Subcutaneous abdominal adipose tissue (tissue), 5 donors: ENCODE results near the gene IQSEC3.
"Not testable (repeated sequence)": the region's sequence is repeated elsewhere in the genome, so short reads cannot be mapped to it uniquely, and the experiment has no call there.

Experiments used
- H3K27ac ChIP-seq: one replicate; pipeline ENCODE4 v1.7.0; 2013; ENCODE audit warnings: low read depth, mild to moderate bottlenecking, inconsistent platforms, low read length, moderate library complexity
- H3K27me3 ChIP-seq, 5 donors: one replicate each; pipeline ENCODE4 v1.7.0; 2013; ENCODE audit warnings: low read length in 5 of 5, inconsistent platforms in 1 of 5; ENCODE audit not compliant: control insufficient read depth in 5 of 5, insufficient read depth in 4 of 5
- H3K36me3 ChIP-seq, 5 donors: one replicate each; pipeline ENCODE4 v1.7.0; 2013; ENCODE audit warnings: low read length in 5 of 5; ENCODE audit not compliant: control insufficient read depth in 5 of 5, insufficient read depth in 5 of 5
- H3K4me1 ChIP-seq, 5 donors: one replicate each; pipeline ENCODE4 v1.7.0; 2013; ENCODE audit warnings: low read length in 5 of 5, mild to moderate bottlenecking in 3 of 5, moderate library complexity in 1 of 5; ENCODE audit not compliant: control insufficient read depth in 5 of 5, insufficient read depth in 5 of 5
- H3K4me3 ChIP-seq, 5 donors: one replicate each; pipeline ENCODE4 v1.7.0; 2013; ENCODE audit warnings: low read length in 5 of 5, low read depth in 1 of 5
- H3K9ac ChIP-seq, 5 donors: one replicate each; pipeline ENCODE4 v1.7.0; 2013; ENCODE audit warnings: low read length in 5 of 5, mild to moderate bottlenecking in 4 of 5, moderate library complexity in 3 of 5
- H3K9me3 ChIP-seq, 5 donors: one replicate each; pipeline ENCODE4 v1.7.0; 2013; ENCODE audit warnings: low read length in 5 of 5; ENCODE audit not compliant: control insufficient read depth in 5 of 5
- donor health status: healthy.
- donor health status: healthy.
- donor health status: healthy.
- donor health status: healthy.
- donor health status: healthy.

The IQSEC3 gene

DNA sequence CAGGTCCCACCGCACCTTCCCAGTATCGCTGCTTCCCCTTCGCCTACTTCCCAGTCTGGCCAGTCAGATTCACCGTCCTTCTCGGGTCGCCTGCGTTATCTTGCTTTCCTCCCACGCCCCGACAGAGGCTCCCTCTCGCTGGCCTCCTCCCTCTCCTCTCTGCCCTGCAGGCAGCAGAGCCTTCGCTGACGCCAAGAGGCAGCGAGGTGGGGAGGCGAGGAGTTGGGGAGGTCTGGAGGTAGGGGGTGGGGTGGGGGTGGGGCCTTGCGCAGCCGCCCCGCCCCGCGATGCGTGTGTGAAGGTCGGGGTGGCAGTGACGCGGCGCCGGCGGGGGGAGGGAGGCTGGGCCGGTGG is at the start of gene IQSEC3:
Gene IQSEC3, plus strand, starts transcription at position 340 of the 354 bp plus-strand sequence. CDS start 116 bp downstream, outside the sequence.
- H3K27ac ChIP-seq, H3K4me3 ChIP-seq, H3K4me1 ChIP-seq, H3K9ac ChIP-seq, H3K9me3 ChIP-seq, H3K36me3 ChIP-seq: not testable (repeated sequence)
- H3K27me3 ChIP-seq = peaks cover 0 to 11% (median 5%) of the 10 kb centered on the region in 5 donors

DNA sequence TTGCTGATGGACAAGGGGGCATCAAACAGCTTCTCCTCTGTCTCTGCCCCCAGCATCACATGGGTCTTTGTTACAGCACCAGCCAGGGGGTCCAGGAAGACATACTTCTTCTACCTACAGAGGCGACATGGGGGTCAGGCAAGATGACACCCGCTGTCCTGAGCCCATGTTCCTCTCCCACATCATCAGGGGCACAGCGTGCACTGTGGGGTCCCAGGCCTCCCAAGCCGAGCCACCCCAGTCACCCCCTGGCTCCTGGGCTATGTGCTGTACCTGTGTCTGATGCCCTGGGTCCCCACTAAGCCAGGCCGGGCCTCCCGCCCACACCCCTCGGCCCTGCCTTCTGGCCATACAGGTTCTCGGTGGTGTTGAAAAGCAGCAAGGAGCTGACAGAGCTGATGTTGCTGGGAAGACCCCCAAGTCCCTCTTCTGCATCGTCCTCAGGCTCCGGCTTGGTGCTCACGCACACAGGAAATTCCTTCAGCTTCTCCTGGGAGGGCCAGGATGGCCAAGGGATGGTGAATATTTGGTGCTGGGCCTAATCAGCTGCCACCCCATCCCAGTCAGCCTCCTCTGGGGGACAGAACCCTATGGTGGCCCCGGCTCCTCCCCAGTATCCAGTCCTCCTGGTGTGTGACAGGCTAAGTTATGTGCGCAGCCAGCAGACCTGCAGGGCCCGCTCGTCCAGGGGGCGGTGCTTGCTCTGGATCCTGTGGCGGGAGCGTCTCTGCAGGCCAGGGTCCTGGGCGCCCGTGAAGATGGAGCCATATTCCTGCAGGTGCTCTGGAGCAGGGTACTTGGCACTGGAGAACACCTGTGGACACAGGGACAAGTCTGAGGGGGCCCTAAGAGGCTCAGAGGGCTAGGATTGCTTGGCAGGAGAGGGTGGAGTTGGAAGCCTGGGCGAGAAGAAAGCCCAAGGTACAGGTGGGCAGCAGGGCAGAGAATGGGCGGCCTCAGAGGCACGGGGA is 48.9 kb upstream of the IQSEC3 start:
- not testable (repeated sequence) for H3K27ac ChIP-seq, H3K27me3 ChIP-seq, H3K9me3 ChIP-seq, H3K4me3 ChIP-seq, H3K9ac ChIP-seq
- Histone ChIP-seq H3K4me1 (peaks cover 0 to 13% (median 0%) of the 10 kb centered on the region in 5 donors), H3K36me3 (peaks cover 0 to 27% (median 21%) of the 10 kb centered on the region in 5 donors)

GRCh38 chr12:18821-19567 is 47.6 kb upstream of the IQSEC3 start:
- not testable (repeated sequence) for H3K4me1 ChIP-seq, H3K4me3 ChIP-seq, H3K9ac ChIP-seq, H3K27me3 ChIP-seq, H3K27ac ChIP-seq, H3K9me3 ChIP-seq
- H3K36me3 ChIP-seq = peaks cover 0 to 27% (median 21%) of the 10 kb centered on the region in 5 donors

GRCh38 chr12:19906-20305 is 46.7 kb upstream of the IQSEC3 start:
- not testable (repeated sequence) for H3K27ac ChIP-seq, H3K4me3 ChIP-seq, H3K9ac ChIP-seq, H3K4me1 ChIP-seq, H3K9me3 ChIP-seq, H3K27me3 ChIP-seq
- H3K36me3 ChIP-seq = peaks cover 0 to 27% (median 21%) of the 10 kb centered on the region in 5 donors

DNA sequence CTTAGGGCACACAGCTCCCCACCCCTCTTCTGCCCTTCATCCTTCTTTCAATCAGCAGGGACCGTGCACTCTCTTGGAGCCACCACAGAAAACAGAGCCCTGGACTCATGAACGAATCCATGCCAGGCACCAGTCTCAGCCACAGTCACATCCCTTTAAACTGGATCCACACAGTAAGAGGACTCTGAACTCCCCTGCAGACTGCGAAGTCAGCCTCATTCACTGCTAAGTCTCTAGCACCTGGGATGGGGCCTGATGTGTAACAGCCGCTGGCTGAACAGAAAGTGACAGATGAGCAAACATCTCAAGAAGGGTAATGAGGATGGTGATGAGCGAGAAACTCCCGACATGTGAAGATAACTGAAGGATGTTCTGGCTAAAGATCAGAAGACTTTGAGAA is 45.8 kb upstream of the IQSEC3 start:
- Histone ChIP-seq H3K27me3 (no peaks in the 10 kb centered on the region), H3K27ac (no peak overlapping the region), H3K36me3 (peaks cover 0 to 27% (median 21%) of the 10 kb centered on the region in 5 donors), H3K9me3 (no peaks in the 10 kb centered on the region), H3K4me1 (peaks cover 0 to 7% (median 0%) of the 10 kb centered on the region in 5 donors), H3K9ac (no peak overlapping the region), H3K4me3 (no peak overlapping the region)

GRCh38 chr12:21301-22189 is 45.0 kb upstream of the IQSEC3 start:
- Histone ChIP-seq H3K36me3 (peaks cover 0 to 27% (median 21%) of the 10 kb centered on the region in 5 donors), H3K4me1 (peaks cover 0 to 7% (median 0%) of the 10 kb centered on the region in 5 donors), H3K27me3 (no peaks in the 10 kb centered on the region), H3K27ac (no peak overlapping the region), H3K9ac (peak overlapping the region in 1 of 5 donors; percentile 10), H3K4me3 (no peak overlapping the region), H3K9me3 (no peaks in the 10 kb centered on the region)

GRCh38 chr12:22190-22529 is 44.4 kb upstream of the IQSEC3 start:
- H3K27me3 ChIP-seq = no peaks in the 10 kb centered on the region
- no peak overlapping the region for H3K27ac ChIP-seq
- H3K36me3 ChIP-seq = peaks cover 0 to 27% (median 21%) of the 10 kb centered on the region in 5 donors
- H3K9me3 ChIP-seq = no peaks in the 10 kb centered on the region
- no peak overlapping the region for H3K9ac ChIP-seq
- no peak overlapping the region for H3K4me3 ChIP-seq
- H3K4me1 ChIP-seq = peaks cover 0 to 7% (median 0%) of the 10 kb centered on the region in 5 donors

- Histone ChIP-seq H3K4me3 (no peak overlapping the region), H3K9me3 (no peaks in the 10 kb centered on the region), H3K27me3 (no peaks in the 10 kb centered on the region), H3K4me1 (peaks cover 0 to 7% (median 0%) of the 10 kb centered on the region in 5 donors), H3K36me3 (peaks cover 0 to 23% (median 21%) of the 10 kb centered on the region in 5 donors), H3K27ac (no peak overlapping the region), H3K9ac (no peak overlapping the region)
Observed at GRCh38 chr12:22530-23201, 43.9 kb upstream of the IQSEC3 start.

DNA sequence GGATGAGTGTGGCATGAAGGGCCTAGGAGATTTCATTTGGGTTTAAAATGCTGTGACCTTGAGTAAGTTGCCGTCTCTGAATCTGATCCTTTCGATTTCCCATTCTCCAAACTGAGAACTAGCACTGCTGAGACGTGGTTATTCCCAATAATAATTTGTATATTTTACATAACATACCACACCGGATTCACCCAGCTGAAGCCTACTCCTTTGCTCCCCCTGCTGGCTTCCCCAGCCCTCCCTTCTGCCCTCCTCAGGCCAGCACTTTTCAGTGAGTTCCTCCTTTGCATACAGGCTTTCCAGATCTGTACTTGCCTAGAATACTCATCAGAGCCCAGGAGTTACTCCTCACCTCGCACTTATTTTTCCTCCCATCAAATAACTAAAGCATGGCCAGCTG is 38.7 kb upstream of the IQSEC3 start:
- not testable (repeated sequence) for H3K4me1 ChIP-seq, H3K36me3 ChIP-seq, H3K27me3 ChIP-seq, H3K4me3 ChIP-seq, H3K9me3 ChIP-seq, H3K27ac ChIP-seq, H3K9ac ChIP-seq
